Left lung (tissue), 10 donors: Measurements from ENCODE around the gene ANGPTL1. TPM values are rescaled to one million over a fixed set of nuclear protein-coding genes. Genes with fewer than 3 reads are reported as not detected.

Experiments used
- ATAC-seq: fragments of 200-7000 bp; cut with Tn5 transposase; one replicate; pipeline ENCODE4 v1.9.1; 2020; ENCODE audit warnings: moderate library complexity
- DNase-seq, 4 donors: peaks; one replicate each; pipeline ENCODE4 v3.0.0-alpha.2; 2013 to 2020
- H3K27ac ChIP-seq, 2 donors: fragments of 200-600 bp; sonication (generic) in 1 of 2; one replicate each; pipeline versions ENCODE4 v1.5.0 to v1.8.0; 2020 to 2021
- H3K27me3 ChIP-seq, 2 donors: fragments of 200-600 bp; sonication (generic) in 1 of 2; one replicate each; pipeline versions ENCODE4 v1.5.0 to v1.8.0; 2020 to 2021
- H3K36me3 ChIP-seq, 2 donors: fragments of 200-600 bp; sonication (generic) in 1 of 2; one replicate each; pipeline versions ENCODE4 v1.5.0 to v1.8.0; 2020 to 2021
- H3K4me1 ChIP-seq, 2 donors: fragments of 200-600 bp; one replicate each; pipeline ENCODE4 v1.8.0; 2021
- H3K4me3 ChIP-seq, 2 donors: fragments of 200-600 bp; sonication (generic) in 1 of 2; one replicate each; pipeline versions ENCODE4 v1.5.0 to v1.8.0; 2020 to 2021; ENCODE audit warnings: mild to moderate bottlenecking in 1 of 2
- H3K9me3 ChIP-seq, 2 donors: fragments of 200-600 bp; sonication (generic) in 1 of 2; one replicate each; pipeline versions ENCODE4 v1.5.0 to v1.8.0; 2020 to 2021
- intact Hi-C, 2 donors: fragments of 100-400 bp; cut with DNase I; formaldehyde crosslinking; loops; one replicate each; pipeline versions ENCODE4 v1.11.2 to v1.14.2; 2022
- polyA plus RNA-seq, 6 donors: library from polyadenylated mRNA; unstranded; fragments of 120-200 nt; gene quantifications; one replicate each; pipeline ENCODE4 v1.2.1, GENCODE V29; 2013; ENCODE audit not compliant: insufficient read length in 6 of 6
- total RNA-seq, 2 donors: library from RNA; stranded (reverse); fragmentation: NEBNext Ultra II Directional; extraction: Animal tissue kit (Norgen Biotek cat#: 25700); gene quantifications; one replicate each; pipeline ENCODE4 v1.2.1, GENCODE V29; 2021
- TF ChIP-seq, protein P1 (sequence below), 2 donors: fragments of 200-600 bp; sonication (generic) in 1 of 2; IDR thresholded peaks; one replicate each; pipeline versions ENCODE4 v1.5.0 to v1.8.0; 2021; ENCODE audit warnings: antibody characterized with exemption in 2 of 2
- donor health status: DM: no; HTN: yes; CAD: no.
- donor health status: DM: no; HTN: no; CAD: no.

ANGPTL1 gene
- total and polyA plus RNA-seq, 8 donors = 8.4 to 19.2 (median 10.4) TPM

- no peaks in the 10 kb centered on the region for H3K36me3 ChIP-seq
- H3K4me3 ChIP-seq = no peak overlapping the region
- no peak for ATAC-seq
- TF ChIP-seq, protein P1, sequence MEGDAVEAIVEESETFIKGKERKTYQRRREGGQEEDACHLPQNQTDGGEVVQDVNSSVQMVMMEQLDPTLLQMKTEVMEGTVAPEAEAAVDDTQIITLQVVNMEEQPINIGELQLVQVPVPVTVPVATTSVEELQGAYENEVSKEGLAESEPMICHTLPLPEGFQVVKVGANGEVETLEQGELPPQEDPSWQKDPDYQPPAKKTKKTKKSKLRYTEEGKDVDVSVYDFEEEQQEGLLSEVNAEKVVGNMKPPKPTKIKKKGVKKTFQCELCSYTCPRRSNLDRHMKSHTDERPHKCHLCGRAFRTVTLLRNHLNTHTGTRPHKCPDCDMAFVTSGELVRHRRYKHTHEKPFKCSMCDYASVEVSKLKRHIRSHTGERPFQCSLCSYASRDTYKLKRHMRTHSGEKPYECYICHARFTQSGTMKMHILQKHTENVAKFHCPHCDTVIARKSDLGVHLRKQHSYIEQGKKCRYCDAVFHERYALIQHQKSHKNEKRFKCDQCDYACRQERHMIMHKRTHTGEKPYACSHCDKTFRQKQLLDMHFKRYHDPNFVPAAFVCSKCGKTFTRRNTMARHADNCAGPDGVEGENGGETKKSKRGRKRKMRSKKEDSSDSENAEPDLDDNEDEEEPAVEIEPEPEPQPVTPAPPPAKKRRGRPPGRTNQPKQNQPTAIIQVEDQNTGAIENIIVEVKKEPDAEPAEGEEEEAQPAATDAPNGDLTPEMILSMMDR (IDR thresholded peaks at IDR 0.05) = no peak
- H3K27ac ChIP-seq = no peak overlapping the region
- no peaks in the 10 kb centered on the region for H3K4me1 ChIP-seq
- no peaks in the 10 kb centered on the region for H3K9me3 ChIP-seq
- intact Hi-C loops = no loop called here
- DNase-seq = no peak
- no peaks in the 10 kb centered on the region for H3K27me3 ChIP-seq
Measured at GRCh38 chr1:178899402-178899801, 28.5 kb upstream of the ANGPTL1 start.

DNA sequence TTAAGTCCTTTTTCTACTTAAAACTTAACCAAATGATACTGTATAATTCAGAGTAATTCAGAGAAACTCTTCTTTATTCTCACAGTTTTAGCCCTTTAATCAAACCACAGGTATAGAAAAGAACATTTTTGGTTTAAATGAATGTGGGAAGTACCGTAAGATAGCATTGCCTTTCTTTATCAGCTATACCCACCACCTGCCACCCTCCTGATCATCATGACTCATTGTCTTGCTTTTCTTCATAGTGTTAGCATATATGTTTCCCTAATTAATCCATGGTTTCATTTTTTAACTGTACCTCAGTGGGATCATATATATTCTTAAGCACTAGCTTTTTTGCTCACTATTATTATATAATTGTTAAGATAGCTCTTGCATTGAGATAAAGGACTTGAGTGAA, 27.5 kb upstream of the ANGPTL1 start:
- Histone ChIP-seq H3K9me3 (no peaks in the 10 kb centered on the region), H3K27me3 (no peaks in the 10 kb centered on the region), H3K4me3 (no peak overlapping the region), H3K27ac (no peak overlapping the region), H3K4me1 (no peaks in the 10 kb centered on the region), H3K36me3 (no peaks in the 10 kb centered on the region)
- DNase-seq (no peak), ATAC-seq (no peak)
- intact Hi-C loops = no loop called here
- TF ChIP-seq, protein P1 (IDR thresholded peaks at IDR 0.05) = no peak

DNA sequence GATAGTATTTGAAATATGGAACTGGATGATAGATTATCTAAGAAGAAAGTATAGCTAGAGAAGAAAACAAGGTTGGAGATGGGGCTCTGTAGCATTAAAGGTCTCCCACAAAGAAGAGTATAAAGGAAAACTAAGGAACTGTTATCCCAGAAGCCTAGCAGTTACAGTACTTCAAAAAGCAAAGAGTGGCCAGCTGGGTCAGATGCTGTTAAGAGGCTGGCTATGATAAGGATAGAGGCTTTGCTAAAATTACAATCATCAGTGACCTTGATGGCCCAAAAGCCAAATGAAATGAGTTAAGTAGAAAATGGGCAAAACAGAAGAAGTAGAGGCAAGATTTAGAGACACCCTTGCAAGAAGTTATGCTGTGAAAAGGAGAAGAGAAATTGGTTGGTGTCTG, 25.1 kb upstream of the ANGPTL1 start:
- intact Hi-C loops = no loop called here

DNA sequence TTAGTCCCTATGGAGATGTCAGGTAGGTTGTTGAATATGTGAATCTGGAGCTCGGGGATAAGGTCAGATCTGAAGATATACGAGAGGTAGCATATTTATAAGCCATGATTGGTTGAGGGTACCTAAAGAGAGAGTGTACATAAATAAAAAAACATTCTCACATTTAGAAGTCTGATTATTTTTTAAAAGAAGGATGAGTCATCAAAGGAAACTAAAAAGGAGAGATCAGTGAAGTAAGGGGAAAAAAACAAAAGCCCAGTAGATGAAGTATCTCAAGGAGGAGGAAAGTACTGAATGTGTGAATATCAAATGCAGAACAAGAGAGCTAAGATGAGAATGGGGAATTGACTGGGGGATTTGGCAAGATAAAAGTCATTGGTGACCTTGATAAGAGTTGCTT, 15.7 kb upstream of the ANGPTL1 start:
- no peak for ATAC-seq
- H3K27me3 ChIP-seq = no peaks in the 10 kb centered on the region
- intact Hi-C loops = no loop called here
- H3K9me3 ChIP-seq = no peaks in the 10 kb centered on the region
- peaks cover 0 to 5% of the 10 kb centered on the region in 2 donors for H3K36me3 ChIP-seq
- TF ChIP-seq, protein P1 (IDR thresholded peaks at IDR 0.05) = no peak
- H3K4me1 ChIP-seq = no peaks in the 10 kb centered on the region
- H3K27ac ChIP-seq = no peak overlapping the region
- no peak overlapping the region for H3K4me3 ChIP-seq
- no peak for DNase-seq

More for the DNA sequence above, 25.1 kb upstream of the ANGPTL1 start:
- Histone ChIP-seq H3K36me3 (no peaks in the 10 kb centered on the region), H3K9me3 (no peaks in the 10 kb centered on the region), H3K27me3 (no peaks in the 10 kb centered on the region), H3K4me1 (no peaks in the 10 kb centered on the region), H3K27ac (no peak overlapping the region), H3K4me3 (no peak overlapping the region)
- ATAC-seq = no peak
- TF ChIP-seq, protein P1 (IDR thresholded peaks at IDR 0.05) = no peak
- DNase-seq = no peak

DNA sequence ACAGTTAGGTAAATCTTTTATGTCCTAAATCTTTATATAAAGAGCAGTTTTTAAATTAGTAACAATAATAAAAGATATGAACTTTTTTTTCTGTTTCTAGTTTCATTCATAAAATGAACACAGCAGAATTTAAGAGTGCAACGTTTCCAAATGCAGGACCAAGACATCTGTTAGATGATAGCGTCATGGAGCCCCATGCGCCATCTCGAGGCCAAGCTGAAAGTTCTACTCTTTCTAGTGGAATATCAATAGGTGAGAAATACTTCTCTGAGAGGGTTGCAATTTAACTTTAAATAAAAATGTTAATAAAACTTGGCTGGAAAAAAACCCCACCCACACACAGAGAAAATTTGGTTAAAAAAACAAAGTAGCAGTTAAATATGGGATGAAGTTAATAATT, 15.0 kb upstream of the ANGPTL1 start:
- DNase-seq = no peak
- intact Hi-C loops = no loop called here
- TF ChIP-seq, protein P1 (IDR thresholded peaks at IDR 0.05) = no peak

More for the DNA sequence above, 15.0 kb upstream of the ANGPTL1 start:
- Histone ChIP-seq H3K4me1 (no peaks in the 10 kb centered on the region), H3K27ac (no peak overlapping the region), H3K4me3 (no peak overlapping the region), H3K27me3 (no peaks in the 10 kb centered on the region), H3K36me3 (peaks cover 0 to 5% of the 10 kb centered on the region in 2 donors), H3K9me3 (no peaks in the 10 kb centered on the region)
- ATAC-seq = no peak
